Testis (tissue), 3 donors: Measurements from ENCODE around the gene RGL3. TPM values are rescaled to one million over a fixed set of nuclear protein-coding genes. Genes with fewer than 3 reads are reported as not detected.

Source experiments
- DNase-seq: peaks from one replicate; pipeline ENCODE4 v3.0.0-alpha.2; 2019
- H3K27ac ChIP-seq, 2 donors: fragments of 200-600 bp; sonication (generic); one replicate each; pipeline ENCODE4 v1.5.1; 2019
- H3K27me3 ChIP-seq: fragments of 200-600 bp; sonication (generic); one replicate; pipeline ENCODE4 v1.5.1; 2019
- H3K36me3 ChIP-seq: fragments of 200-600 bp; sonication (generic); one replicate; pipeline ENCODE4 v1.5.1; 2017; ENCODE audit warnings: low read depth; ENCODE audit errors: missing control alignments
- H3K4me1 ChIP-seq: fragments of 200-600 bp; sonication (generic); one replicate; pipeline ENCODE4 v1.5.1; 2019
- H3K4me3 ChIP-seq, 2 donors: fragments of 200-600 bp; sonication (generic); one replicate each; pipeline ENCODE4 v1.5.1; 2017 to 2019
- H3K9me3 ChIP-seq: fragments of 200-600 bp; sonication (generic); one replicate; pipeline ENCODE4 v1.5.1; 2017
- POLR2A ChIP-seq: fragments of 450-650 bp; IDR thresholded peaks from one replicate; pipeline ENCODE4 v1.6.1; 2017; ENCODE audit warnings: antibody characterized with exemption, mild to moderate bottlenecking, moderate library complexity
- WGBS, 2 donors: methylation state at CpG; one replicate each; pipeline ENCODE4 v1.1.5; 2018; 5-methylcytosine and 5-hydroxymethylcytosine counted together
- intact Hi-C: fragments of 100-400 bp; cut with DNase I; formaldehyde crosslinking; loops from one replicate; pipeline ENCODE4 v1.15.1; 2023; ENCODE audit warnings: low total_unique reads
- polyA plus RNA-seq: library from polyadenylated mRNA; stranded (reverse); fragments of 350-450 nt; fragmentation: Illumina TruSeq; extraction: RNeasy Lipid Tissue Mini Kit (QIAGEN cat#74804); gene quantifications from one replicate; pipeline ENCODE4 v1.2.3, GENCODE V29; 2014; ENCODE audit warnings: low read depth, low replicate concordance; ENCODE audit not compliant: insufficient read depth
- total RNA-seq, 2 donors: library from RNA; depleted of rRNA; stranded (reverse); fragments of >200 nt; gene quantifications; one replicate each; pipeline ENCODE4 v1.2.3, GENCODE V29; 2016
- TF ChIP-seq, protein P1 (sequence below), 3 experiments: fragments of 450-650 bp in 2 of 3; fragments of 200-600 bp in 1 of 3; sonication (generic) in 1 of 3; IDR thresholded peaks; one replicate each; pipeline ENCODE4 v1.5.1; 2016 to 2019; ENCODE audit warnings: antibody characterized with exemption in 3 of 3, mild to moderate bottlenecking in 2 of 3, moderate library complexity in 1 of 3

The RGL3 gene
- total and polyA plus RNA-seq, 3 donors from 2014 or later = 3.1 to 5.5 (median 3.6) TPM

DNA sequence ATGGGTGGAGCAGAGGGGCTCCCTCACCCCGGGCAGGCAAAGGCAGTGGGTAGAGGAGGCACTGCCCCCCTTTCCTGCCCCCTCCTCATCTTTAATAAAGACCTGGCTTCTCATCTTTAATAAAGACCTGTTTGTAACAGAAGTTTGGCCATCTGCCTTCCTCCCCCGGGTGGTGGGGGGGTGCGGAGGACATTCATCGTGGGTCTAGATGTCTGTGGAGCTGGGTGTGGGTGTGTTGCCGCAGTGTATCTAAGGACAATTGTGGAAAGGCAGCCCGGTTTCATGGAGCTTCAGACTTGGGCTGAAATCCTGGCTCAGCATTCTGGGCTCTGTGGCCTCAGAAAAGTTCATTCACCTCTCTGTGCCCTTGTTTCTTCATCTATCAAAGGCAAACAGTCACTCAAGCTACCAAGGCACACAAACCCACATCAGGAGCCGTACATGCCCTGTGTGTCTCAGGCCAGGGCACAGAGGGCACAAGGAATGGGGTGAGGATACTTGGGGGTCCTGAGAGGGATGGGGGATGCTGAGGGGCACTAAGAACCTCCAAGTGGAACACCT, 53.5 kb downstream of the RGL3 start:
- Histone ChIP-seq H3K4me3 (no peak overlapping the region), H3K9me3 (no peaks in the 10 kb centered on the region), H3K4me1 (no peaks in the 10 kb centered on the region), H3K27ac (no peak overlapping the region), H3K36me3 (no peaks in the 10 kb centered on the region), H3K27me3 (no peaks in the 10 kb centered on the region)
- DNase-seq = peak; percentile 63
- WGBS, 2 donors = 44 to 65% methylated on average over 7 of the region's 7 CpGs
- intact Hi-C loops = no loop called here
- no peak for TF ChIP-seq POLR2A
- TF ChIP-seq, protein P1, sequence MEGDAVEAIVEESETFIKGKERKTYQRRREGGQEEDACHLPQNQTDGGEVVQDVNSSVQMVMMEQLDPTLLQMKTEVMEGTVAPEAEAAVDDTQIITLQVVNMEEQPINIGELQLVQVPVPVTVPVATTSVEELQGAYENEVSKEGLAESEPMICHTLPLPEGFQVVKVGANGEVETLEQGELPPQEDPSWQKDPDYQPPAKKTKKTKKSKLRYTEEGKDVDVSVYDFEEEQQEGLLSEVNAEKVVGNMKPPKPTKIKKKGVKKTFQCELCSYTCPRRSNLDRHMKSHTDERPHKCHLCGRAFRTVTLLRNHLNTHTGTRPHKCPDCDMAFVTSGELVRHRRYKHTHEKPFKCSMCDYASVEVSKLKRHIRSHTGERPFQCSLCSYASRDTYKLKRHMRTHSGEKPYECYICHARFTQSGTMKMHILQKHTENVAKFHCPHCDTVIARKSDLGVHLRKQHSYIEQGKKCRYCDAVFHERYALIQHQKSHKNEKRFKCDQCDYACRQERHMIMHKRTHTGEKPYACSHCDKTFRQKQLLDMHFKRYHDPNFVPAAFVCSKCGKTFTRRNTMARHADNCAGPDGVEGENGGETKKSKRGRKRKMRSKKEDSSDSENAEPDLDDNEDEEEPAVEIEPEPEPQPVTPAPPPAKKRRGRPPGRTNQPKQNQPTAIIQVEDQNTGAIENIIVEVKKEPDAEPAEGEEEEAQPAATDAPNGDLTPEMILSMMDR (IDR thresholded peaks at IDR 0.05) = no peak

DNA sequence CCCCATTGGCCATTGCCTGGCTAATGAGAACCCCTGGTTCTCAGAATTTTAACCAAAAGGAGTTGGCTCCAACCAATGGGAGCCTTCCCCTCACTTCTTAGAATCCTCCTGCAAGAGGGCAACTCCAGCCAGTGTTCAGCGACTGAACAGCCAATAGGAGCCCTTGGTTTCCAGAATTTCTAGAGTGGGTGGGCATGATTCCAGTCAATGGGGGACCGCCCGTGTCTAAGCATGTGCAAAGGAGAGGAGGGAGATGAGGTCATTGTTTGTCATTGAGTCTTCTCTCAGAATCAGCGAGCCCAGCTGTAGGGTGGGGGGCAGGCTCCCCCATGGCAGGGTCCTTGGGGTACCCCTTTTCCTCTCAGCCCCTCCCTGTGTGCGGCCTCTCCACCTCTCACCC, 54.2 kb downstream of the RGL3 start:
- Histone ChIP-seq H3K4me1 (no peaks in the 10 kb centered on the region), H3K27me3 (no peaks in the 10 kb centered on the region), H3K36me3 (no peaks in the 10 kb centered on the region), H3K27ac (no peak overlapping the region), H3K9me3 (no peaks in the 10 kb centered on the region), H3K4me3 (no peak overlapping the region)
- DNase-seq = no peak
- intact Hi-C loops = no loop called here
- TF ChIP-seq POLR2A = no peak
- TF ChIP-seq, protein P1 (IDR thresholded peaks at IDR 0.05) = no peak
- WGBS, 2 donors = 65 to 75% methylated on average over 5 of the region's 5 CpGs

DNA sequence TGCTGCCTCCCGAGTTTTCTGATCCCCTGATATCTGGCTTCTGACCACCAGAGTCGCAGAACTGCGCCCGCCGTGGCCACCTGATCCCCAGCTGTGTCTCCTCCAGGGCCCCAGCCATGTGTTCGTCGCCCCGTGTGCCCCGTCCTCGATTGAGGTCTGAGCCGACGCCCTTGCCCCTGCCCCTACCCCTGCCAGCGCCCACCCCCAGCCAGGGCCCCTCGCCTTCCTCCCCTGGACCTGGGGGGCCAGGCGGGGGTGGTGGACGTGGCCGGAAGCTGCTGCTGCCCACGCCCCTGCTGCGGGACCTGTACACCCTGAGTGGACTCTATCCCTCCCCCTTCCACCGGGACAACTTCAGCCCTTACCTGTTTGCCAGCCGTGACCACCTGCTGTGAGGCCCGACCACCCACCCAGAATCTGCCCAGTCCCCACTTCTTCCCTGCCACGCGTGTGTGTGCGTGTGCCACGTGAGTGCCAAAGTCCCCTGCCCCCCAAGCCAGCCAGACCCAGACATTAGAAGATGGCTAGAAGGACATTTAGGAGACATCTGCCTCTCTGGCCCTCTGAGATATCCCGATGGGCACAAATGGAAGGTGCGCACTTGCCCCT, 54.7 kb downstream of the RGL3 start:
- DNase-seq = no peak
- H3K27me3 ChIP-seq = no peaks in the 10 kb centered on the region
- WGBS, 2 donors = 92 to 94% methylated on average over 21 to 28 of the region's 28 CpGs
- H3K4me3 ChIP-seq = no peak overlapping the region
- intact Hi-C loops = no loop called here
- TF ChIP-seq, protein P1 (IDR thresholded peaks at IDR 0.05) = no peak
- TF ChIP-seq POLR2A = no peak
- H3K9me3 ChIP-seq = no peaks in the 10 kb centered on the region
- no peaks in the 10 kb centered on the region for H3K36me3 ChIP-seq
- H3K27ac ChIP-seq = no peak overlapping the region
- H3K4me1 ChIP-seq = no peaks in the 10 kb centered on the region

DNA sequence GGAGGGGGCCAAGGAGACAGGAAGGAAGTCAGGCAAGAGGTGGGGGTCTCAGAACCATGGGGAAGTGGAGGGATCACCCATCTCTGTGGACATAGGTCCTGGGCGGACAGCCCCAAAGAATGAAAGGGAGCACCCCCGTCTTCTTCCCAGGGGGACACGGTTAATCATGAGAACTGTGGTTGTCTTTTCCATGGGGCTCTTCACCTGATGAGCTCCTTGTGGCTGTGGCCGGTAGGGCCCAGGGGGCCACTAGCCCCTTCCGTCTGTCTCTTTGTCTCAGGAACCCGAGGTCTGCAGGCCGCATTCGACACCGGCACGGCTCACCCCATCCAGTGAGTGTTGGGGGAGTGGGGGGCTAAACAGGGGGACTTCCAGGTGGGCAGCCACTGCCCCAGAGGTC, 55.2 kb downstream of the RGL3 start:
- no peak for DNase-seq
- no peak for TF ChIP-seq POLR2A
- TF ChIP-seq, protein P1 (IDR thresholded peaks at IDR 0.05) = no peak
- Histone ChIP-seq H3K27ac (no peak overlapping the region), H3K9me3 (no peaks in the 10 kb centered on the region), H3K27me3 (no peaks in the 10 kb centered on the region), H3K36me3 (no peaks in the 10 kb centered on the region), H3K4me1 (no peaks in the 10 kb centered on the region), H3K4me3 (no peak overlapping the region)
- intact Hi-C loops = no loop called here
- WGBS, 2 donors = 88 to 89% methylated on average over 10 of the region's 10 CpGs
